Measurements from ENCODE around the gene AADACL4.
"Not testable (repeated sequence)": the region's sequence is repeated elsewhere in the genome, so short reads cannot be mapped to it uniquely, and the experiment has no call there.

The AADACL4 gene

GRCh38 chr1:12649971-12650421, 6.1 kb downstream of the AADACL4 start:
- peak; percentile 69 for DNase-seq (ENCODE audit: low read depth)
- H3K4me3 ChIP-seq (ENCODE audit: low read length), result no peak overlapping the region
- no peak for TF ChIP-seq CTCF (conservative IDR thresholded peaks at IDR 0.05; ENCODE audit: low read length)

- TF ChIP-seq CTCF (conservative IDR thresholded peaks at IDR 0.05; ENCODE audit: low read length), result no peak
- DNase-seq (ENCODE audit: low read depth), result peak; percentile 31
- H3K4me3 ChIP-seq (ENCODE audit: low read length), result no peak overlapping the region
Measured at GRCh38 chr1:12654004-12654567, 10.2 kb downstream of the AADACL4 start.

GRCh38 chr1:12654657-12655056, 10.8 kb downstream of the AADACL4 start:
- no peak overlapping the region for H3K4me3 ChIP-seq (ENCODE audit: low read length)
- no peak for DNase-seq (ENCODE audit: low read depth)
- no peak for TF ChIP-seq CTCF (conservative IDR thresholded peaks at IDR 0.05; ENCODE audit: low read length)

- TF ChIP-seq CTCF (conservative IDR thresholded peaks at IDR 0.05; ENCODE audit: low read length), result no peak
- no peak for DNase-seq (ENCODE audit: low read depth)
- H3K4me3 ChIP-seq (ENCODE audit: low read length), result no peak overlapping the region
Measured at GRCh38 chr1:12656575-12656974, 12.7 kb downstream of the AADACL4 start.

- no peak for TF ChIP-seq CTCF (conservative IDR thresholded peaks at IDR 0.05; ENCODE audit: low read length)
- H3K4me3 ChIP-seq (ENCODE audit: low read length), result no peak overlapping the region
- no peak for DNase-seq (ENCODE audit: low read depth)
Measured at GRCh38 chr1:12657060-12657884, 13.4 kb downstream of the AADACL4 start.

GRCh38 chr1:12657885-12658512, 14.1 kb downstream of the AADACL4 start:
- not testable (repeated sequence) for H3K4me3 ChIP-seq (ENCODE audit: low read length); DNase-seq (ENCODE audit: low read depth)

GRCh38 chr1:12658531-12659453, 14.9 kb downstream of the AADACL4 start:
- TF ChIP-seq CTCF (conservative IDR thresholded peaks at IDR 0.05; ENCODE audit: low read length), result peak; percentile 98
- H3K4me3 ChIP-seq (ENCODE audit: low read length), result no peak overlapping the region
- DNase-seq (ENCODE audit: low read depth), result peak; percentile 66
